B cell (primary cell): ENCODE measurements around the gene DGCR2.

Experiments
- CTCF ChIP-seq: fragments of 200-600 bp; IDR thresholded peaks from one replicate; pipeline ENCODE4 v1.8.0; 2022; ENCODE audit warnings: antibody characterized with exemption, mild to moderate bottlenecking
- EZH2 ChIP-seq: IDR thresholded peaks from 2 replicates; pipeline ENCODE4 v1.6.1; 2012; ENCODE audit warnings: borderline replicate concordance, low read depth, mild to moderate bottlenecking, moderate library complexity, low read length; ENCODE audit not compliant: insufficient read depth, poor library complexity, severe bottlenecking

GRCh38 chr22:19066531-19067271 lies 55.5 kb downstream of the DGCR2 start:
- TF ChIP-seq CTCF (no peak), EZH2 (no peak)
